ENCODE results near the gene EHMT1.
"Not testable (repeated sequence)": the region's sequence is repeated elsewhere in the genome, so short reads cannot be mapped to it uniquely, and the experiment has no call there.

EHMT1 gene

GRCh38 chr9:137614631-137615386 lies 4.0 kb upstream of the EHMT1 start:
- DNase-seq (ENCODE audit: extremely low read depth in 1 of 2, low read depth in 1 of 2), result no peak

GRCh38 chr9:137615387-137615871 lies 3.4 kb upstream of the EHMT1 start:
- no peak for DNase-seq (ENCODE audit: extremely low read depth in 1 of 2, low read depth in 1 of 2)

GRCh38 chr9:137619240-137620047 lies 639 bp downstream of the EHMT1 start:
- no peak for DNase-seq (ENCODE audit: extremely low read depth in 1 of 2, low read depth in 1 of 2)

- no peak for DNase-seq (ENCODE audit: extremely low read depth in 1 of 2, low read depth in 1 of 2)
Observed at GRCh38 chr9:137620048-137620405, 1.2 kb downstream of the EHMT1 start.

GRCh38 chr9:137620581-137620980 lies 1.8 kb downstream of the EHMT1 start:
- no peak for DNase-seq (ENCODE audit: extremely low read depth in 1 of 2, low read depth in 1 of 2)

- no peak for DNase-seq (ENCODE audit: extremely low read depth in 1 of 2, low read depth in 1 of 2)
Observed at GRCh38 chr9:137621131-137621757, 2.4 kb downstream of the EHMT1 start.

- not testable (repeated sequence) for DNase-seq (ENCODE audit: extremely low read depth in 1 of 2, low read depth in 1 of 2)
Observed at GRCh38 chr9:137622211-137622610, 3.4 kb downstream of the EHMT1 start.

GRCh38 chr9:137626464-137626863 lies 7.7 kb downstream of the EHMT1 start:
- DNase-seq (ENCODE audit: extremely low read depth in 1 of 2, low read depth in 1 of 2), result no peak

- not testable (repeated sequence) for DNase-seq (ENCODE audit: extremely low read depth in 1 of 2, low read depth in 1 of 2)
Observed at GRCh38 chr9:137627406-137627805, 8.6 kb downstream of the EHMT1 start.

GRCh38 chr9:137630126-137630525 lies 11.3 kb downstream of the EHMT1 start:
- DNase-seq (ENCODE audit: extremely low read depth in 1 of 2, low read depth in 1 of 2), result no peak

- DNase-seq (ENCODE audit: extremely low read depth in 1 of 2, low read depth in 1 of 2), result no peak
Observed at GRCh38 chr9:137630679-137631078, 11.9 kb downstream of the EHMT1 start.

- no peak for DNase-seq (ENCODE audit: extremely low read depth in 1 of 2, low read depth in 1 of 2)
Observed at GRCh38 chr9:137631345-137632229, 12.8 kb downstream of the EHMT1 start.

GRCh38 chr9:137632230-137633161 lies 13.7 kb downstream of the EHMT1 start:
- DNase-seq (ENCODE audit: extremely low read depth in 1 of 2, low read depth in 1 of 2), result no peak

- no peak for DNase-seq (ENCODE audit: extremely low read depth in 1 of 2, low read depth in 1 of 2)
Observed at GRCh38 chr9:137634016-137634415, 15.2 kb downstream of the EHMT1 start.

- no peak for DNase-seq (ENCODE audit: extremely low read depth in 1 of 2, low read depth in 1 of 2)
Observed at GRCh38 chr9:137638680-137639079, 19.9 kb downstream of the EHMT1 start.

- no peak for DNase-seq (ENCODE audit: extremely low read depth in 1 of 2, low read depth in 1 of 2)
Observed at GRCh38 chr9:137639303-137640051, 20.7 kb downstream of the EHMT1 start.

GRCh38 chr9:137640862-137641261 lies 22.1 kb downstream of the EHMT1 start:
- no peak for DNase-seq (ENCODE audit: extremely low read depth in 1 of 2, low read depth in 1 of 2)

- no peak for DNase-seq (ENCODE audit: extremely low read depth in 1 of 2, low read depth in 1 of 2)
Observed at GRCh38 chr9:137642118-137642601, 23.4 kb downstream of the EHMT1 start.

GRCh38 chr9:137642892-137643291 lies 24.1 kb downstream of the EHMT1 start:
- DNase-seq (ENCODE audit: extremely low read depth in 1 of 2, low read depth in 1 of 2), result no peak
